ENCODE data around the gene COL7A1.
"Not testable (repeated sequence)": the region's sequence is repeated elsewhere in the genome, so short reads cannot be mapped to it uniquely, and the experiment has no call there.

The COL7A1 gene

DNA sequence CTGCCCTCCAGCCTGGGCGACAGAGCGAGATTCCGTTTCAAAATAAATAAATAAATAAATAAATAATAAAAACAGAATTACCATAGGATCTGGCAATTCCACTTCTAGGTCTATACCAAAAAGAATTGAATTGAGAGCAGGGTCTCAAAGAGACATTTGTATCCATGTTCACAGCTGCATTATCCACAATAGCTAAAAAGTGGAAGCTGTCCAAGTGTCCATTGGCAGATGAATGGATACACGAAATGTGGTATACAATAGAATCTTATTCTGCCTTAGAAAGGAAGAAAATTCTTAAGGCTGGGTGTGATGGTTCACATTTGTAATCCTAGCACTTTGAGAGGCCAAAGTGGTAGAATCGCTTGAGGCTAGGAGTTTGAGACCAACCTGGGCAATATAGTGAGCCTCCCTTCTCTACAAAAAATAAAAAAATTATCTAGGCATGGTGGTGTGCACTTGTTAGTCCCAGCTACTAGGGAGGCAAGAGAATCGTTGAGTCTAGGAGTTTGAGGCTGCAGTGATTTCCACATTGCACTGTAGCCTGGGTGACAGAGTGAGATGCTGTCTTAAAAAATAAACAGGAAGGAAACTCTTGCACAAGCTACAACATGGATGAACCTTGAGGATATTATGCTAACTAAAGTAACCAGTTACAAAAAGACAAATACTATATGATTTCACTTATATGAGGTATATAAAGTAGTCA is 62.7 kb downstream of the COL7A1 start:
- no peak for TF ChIP-seq EZH2 (IDR thresholded peaks at IDR 0.05; ENCODE audit: borderline replicate concordance, low read depth, low read length, severe bottlenecking)
- no peak for TF ChIP-seq CTCF (IDR thresholded peaks at IDR 0.05; ENCODE audit: borderline replicate concordance, extremely low read depth, low read length, poor library complexity, severe bottlenecking)
- Histone ChIP-seq H3K4me2 (ENCODE audit: insufficient read depth, low read length) (no peak overlapping the region), H3K79me2 (ENCODE audit: insufficient read depth, low read length) (no peaks in the 10 kb centered on the region), H3K36me3 (ENCODE audit: insufficient read depth, low read length) (peaks cover 22% of the 10 kb centered on the region), H2AFZ (ENCODE audit: low read depth, low read length) (no peak overlapping the region), H3K27me3 (ENCODE audit: insufficient read depth, low read length, poor library complexity) (no peaks in the 10 kb centered on the region), H3K9ac (ENCODE audit: low read depth, low read length) (no peak overlapping the region), H4K20me1 (ENCODE audit: insufficient read depth, low read length) (peaks cover 7% of the 10 kb centered on the region; the same call in 1 of the 2 replicates), H3K4me1 (ENCODE audit: insufficient read depth, low read length) (no peaks in the 10 kb centered on the region), H3K4me3 (ENCODE audit: low read depth in 1 of 2, low read length in 2 of 2) (no peak overlapping the region), H3K27ac (ENCODE audit: low read length) (no peak overlapping the region), H3K9me3 (ENCODE audit: insufficient read depth, low read length, severe bottlenecking) (no peaks in the 10 kb centered on the region)
- ATAC-seq (ENCODE audit: insufficient read depth, low read depth) (no peak), DNase-seq (no peak)

GRCh38 chr3:48530701-48531100 is 64.4 kb downstream of the COL7A1 start:
- H2AFZ ChIP-seq (ENCODE audit: low read depth, low read length); H3K4me2 ChIP-seq (ENCODE audit: insufficient read depth, low read length); ATAC-seq (ENCODE audit: insufficient read depth, low read depth); H3K79me2 ChIP-seq (ENCODE audit: insufficient read depth, low read length); H3K4me1 ChIP-seq (ENCODE audit: insufficient read depth, low read length); H4K20me1 ChIP-seq (ENCODE audit: insufficient read depth, low read length); H3K27ac ChIP-seq (ENCODE audit: low read length); H3K36me3 ChIP-seq (ENCODE audit: insufficient read depth, low read length); DNase-seq; H3K4me3 ChIP-seq (ENCODE audit: low read depth in 1 of 2, low read length in 2 of 2); H3K9ac ChIP-seq (ENCODE audit: low read depth, low read length); H3K9me3 ChIP-seq (ENCODE audit: insufficient read depth, low read length, severe bottlenecking); H3K27me3 ChIP-seq (ENCODE audit: insufficient read depth, low read length, poor library complexity): not testable (repeated sequence)

- DNase-seq (no peak), ATAC-seq (ENCODE audit: insufficient read depth, low read depth) (no peak)
- no peaks in the 10 kb centered on the region for H3K4me1 ChIP-seq (ENCODE audit: insufficient read depth, low read length)
- no peak for TF ChIP-seq CTCF (IDR thresholded peaks at IDR 0.05; ENCODE audit: borderline replicate concordance, extremely low read depth, low read length, poor library complexity, severe bottlenecking)
- TF ChIP-seq EZH2 (IDR thresholded peaks at IDR 0.05; ENCODE audit: borderline replicate concordance, low read depth, low read length, severe bottlenecking): no peak
- H2AFZ ChIP-seq (ENCODE audit: low read depth, low read length): no peak overlapping the region
- no peak overlapping the region for H3K9ac ChIP-seq (ENCODE audit: low read depth, low read length)
- H3K79me2 ChIP-seq (ENCODE audit: insufficient read depth, low read length): no peaks in the 10 kb centered on the region
- no peaks in the 10 kb centered on the region for H3K36me3 ChIP-seq (ENCODE audit: insufficient read depth, low read length)
- H3K27ac ChIP-seq (ENCODE audit: low read length): no peak overlapping the region
- H3K27me3 ChIP-seq (ENCODE audit: insufficient read depth, low read length, poor library complexity): no peaks in the 10 kb centered on the region
- no peak overlapping the region for H3K4me3 ChIP-seq (ENCODE audit: low read depth in 1 of 2, low read length in 2 of 2)
- no peaks in the 10 kb centered on the region; the same call in 1 of the 2 replicates for H4K20me1 ChIP-seq (ENCODE audit: insufficient read depth, low read length)
- H3K9me3 ChIP-seq (ENCODE audit: insufficient read depth, low read length, severe bottlenecking): no peaks in the 10 kb centered on the region
- no peak overlapping the region for H3K4me2 ChIP-seq (ENCODE audit: insufficient read depth, low read length)
Measured at GRCh38 chr3:48528754-48529153, 66.4 kb downstream of the COL7A1 start.

GRCh38 chr3:48528048-48528447 is 67.1 kb downstream of the COL7A1 start:
- H3K36me3 ChIP-seq (ENCODE audit: insufficient read depth, low read length): no peaks in the 10 kb centered on the region
- DNase-seq (no peak), ATAC-seq (ENCODE audit: insufficient read depth, low read depth) (no peak)
- no peaks in the 10 kb centered on the region for H3K4me1 ChIP-seq (ENCODE audit: insufficient read depth, low read length)
- no peak for TF ChIP-seq CTCF (IDR thresholded peaks at IDR 0.05; ENCODE audit: borderline replicate concordance, extremely low read depth, low read length, poor library complexity, severe bottlenecking)
- TF ChIP-seq EZH2 (IDR thresholded peaks at IDR 0.05; ENCODE audit: borderline replicate concordance, low read depth, low read length, severe bottlenecking): no peak
- H3K27ac ChIP-seq (ENCODE audit: low read length): no peak overlapping the region
- H3K4me2 ChIP-seq (ENCODE audit: insufficient read depth, low read length): no peak overlapping the region
- no peak overlapping the region for H3K9ac ChIP-seq (ENCODE audit: low read depth, low read length)
- H3K9me3 ChIP-seq (ENCODE audit: insufficient read depth, low read length, severe bottlenecking): no peaks in the 10 kb centered on the region
- no peaks in the 10 kb centered on the region for H3K79me2 ChIP-seq (ENCODE audit: insufficient read depth, low read length)
- H4K20me1 ChIP-seq (ENCODE audit: insufficient read depth, low read length): no peaks in the 10 kb centered on the region; the same call in 1 of the 2 replicates
- no peak overlapping the region for H3K4me3 ChIP-seq (ENCODE audit: low read depth in 1 of 2, low read length in 2 of 2)
- H2AFZ ChIP-seq (ENCODE audit: low read depth, low read length): no peak overlapping the region
- H3K27me3 ChIP-seq (ENCODE audit: insufficient read depth, low read length, poor library complexity): no peaks in the 10 kb centered on the region
